Osteoblast (primary cell): ENCODE results near the gene NRCAM. TPM values are rescaled to one million over a fixed set of nuclear protein-coding genes. Genes with fewer than 3 reads are reported as not detected.

Experiments
- DNase-seq: peaks from one replicate; pipeline ENCODE4 v3.0.0; 2011; ENCODE audit warnings: low spot score, mixed read lengths; ENCODE audit not compliant: insufficient read length; ENCODE audit errors: missing footprints
- H2AFZ ChIP-seq: 2 replicates; pipeline ENCODE4 v1.6.0; 2011; ENCODE audit warnings: mild to moderate bottlenecking, low read length
- H3K27ac ChIP-seq: 2 replicates; pipeline ENCODE4 v1.5.1; 2011; ENCODE audit warnings: mild to moderate bottlenecking, low read depth, low read length, moderate library complexity
- H3K27me3 ChIP-seq: 2 replicates; pipeline ENCODE4 v1.6.0; 2012; ENCODE audit warnings: mild to moderate bottlenecking, control low read depth, inconsistent platforms, low read length, moderate library complexity; ENCODE audit not compliant: insufficient read depth
- H3K36me3 ChIP-seq: 2 replicates; pipeline ENCODE4 v1.5.1; 2011; ENCODE audit warnings: mild to moderate bottlenecking, low read length, control low read depth, moderate library complexity; ENCODE audit not compliant: insufficient read depth
- H3K4me1 ChIP-seq: 2 replicates; pipeline ENCODE4 v1.5.1; 2011; ENCODE audit warnings: mild to moderate bottlenecking, low read length, control low read depth, moderate library complexity; ENCODE audit not compliant: insufficient read depth
- H3K4me2 ChIP-seq: 2 replicates; pipeline ENCODE4 v1.6.0; 2011; ENCODE audit warnings: mild to moderate bottlenecking, low read length; ENCODE audit not compliant: insufficient read depth
- H3K4me3 ChIP-seq: fragments of 200-600 bp; sonication (generic); 3 replicates; pipeline ENCODE4 v1.5.1; 2012; ENCODE audit warnings: mild to moderate bottlenecking, low read length, inconsistent platforms; ENCODE audit not compliant: insufficient read depth
- H3K79me2 ChIP-seq: 2 replicates; pipeline ENCODE4 v1.6.0; 2012; ENCODE audit warnings: mild to moderate bottlenecking, low read length, control low read depth, inconsistent platforms; ENCODE audit not compliant: insufficient read depth
- H3K9me3 ChIP-seq: 2 replicates; pipeline ENCODE4 v1.5.1; 2011; ENCODE audit warnings: low read depth, low read length, control low read depth
- H4K20me1 ChIP-seq: 2 replicates; pipeline ENCODE4 v1.6.0; 2012; ENCODE audit warnings: mild to moderate bottlenecking, low read length, control low read depth; ENCODE audit not compliant: insufficient read depth
- CTCF ChIP-seq: IDR thresholded peaks from 2 replicates; pipeline ENCODE4 v1.5.1; 2011; ENCODE audit warnings: mild to moderate bottlenecking, low read depth, low read length, moderate library complexity; ENCODE audit errors: extremely low read depth
- total RNA-seq: library from RNA; depleted of rRNA; stranded (reverse); fragments of >200 nt; gene quantifications from 2 replicates; pipeline ENCODE4 v1.2.3, GENCODE V29; 2012

The NRCAM gene
- total RNA-seq, 1 donor: 2.2 TPM

- Histone ChIP-seq H3K4me3 (no peak overlapping the region), H3K9me3 (no peaks in the 10 kb centered on the region), H3K27ac (no peak overlapping the region), H3K4me2 (no peak overlapping the region), H3K4me1 (no peaks in the 10 kb centered on the region), H2AFZ (no peak overlapping the region), H3K36me3 (no peaks in the 10 kb centered on the region), H3K79me2 (no peaks in the 10 kb centered on the region), H4K20me1 (no peaks in the 10 kb centered on the region), H3K27me3 (no peaks in the 10 kb centered on the region)
- DNase-seq: no peak
- no peak for TF ChIP-seq CTCF
Measured at GRCh38 chr7:108382932-108383331, 73.3 kb downstream of the NRCAM start.

- Histone ChIP-seq H4K20me1 (no peaks in the 10 kb centered on the region), H3K36me3 (no peaks in the 10 kb centered on the region), H3K27ac (no peak overlapping the region), H3K4me2 (no peak overlapping the region), H2AFZ (no peak overlapping the region), H3K79me2 (no peaks in the 10 kb centered on the region), H3K27me3 (no peaks in the 10 kb centered on the region), H3K4me3 (no peak overlapping the region), H3K4me1 (no peaks in the 10 kb centered on the region), H3K9me3 (no peaks in the 10 kb centered on the region)
- no peak for DNase-seq
- TF ChIP-seq CTCF: no peak
Measured at GRCh38 chr7:108380517-108380916, 75.7 kb downstream of the NRCAM start.

DNA sequence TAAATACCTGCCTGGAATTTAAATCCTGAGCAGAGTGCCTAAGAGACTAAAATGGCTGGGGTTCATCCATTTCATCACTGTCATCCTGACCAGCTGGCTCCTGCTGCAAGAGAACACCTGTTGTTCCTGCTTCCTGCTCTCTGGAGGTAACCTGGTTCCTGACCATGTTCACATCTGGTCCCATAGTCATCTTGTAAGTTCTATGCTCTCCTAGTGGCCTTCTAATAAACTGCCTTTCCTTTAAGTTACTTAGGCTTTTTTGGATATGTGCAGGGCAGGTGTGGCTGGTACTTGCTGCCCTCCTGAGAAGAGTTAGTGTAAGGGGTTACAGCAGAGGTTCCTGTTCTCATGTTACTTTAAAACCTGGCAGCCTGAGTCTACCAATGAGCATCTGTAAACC is 80.0 kb downstream of the NRCAM start:
- no peak for DNase-seq
- no peak overlapping the region for H3K4me3 ChIP-seq
- no peaks in the 10 kb centered on the region for H3K9me3 ChIP-seq
- no peaks in the 10 kb centered on the region for H3K36me3 ChIP-seq
- H3K4me1 ChIP-seq: peaks cover 3% of the 10 kb centered on the region
- TF ChIP-seq CTCF: no peak
- H3K27ac ChIP-seq: no peak overlapping the region
- no peaks in the 10 kb centered on the region for H3K27me3 ChIP-seq
- no peaks in the 10 kb centered on the region for H4K20me1 ChIP-seq
- no peak overlapping the region for H2AFZ ChIP-seq
- no peak overlapping the region for H3K4me2 ChIP-seq
- H3K79me2 ChIP-seq: no peaks in the 10 kb centered on the region

DNA sequence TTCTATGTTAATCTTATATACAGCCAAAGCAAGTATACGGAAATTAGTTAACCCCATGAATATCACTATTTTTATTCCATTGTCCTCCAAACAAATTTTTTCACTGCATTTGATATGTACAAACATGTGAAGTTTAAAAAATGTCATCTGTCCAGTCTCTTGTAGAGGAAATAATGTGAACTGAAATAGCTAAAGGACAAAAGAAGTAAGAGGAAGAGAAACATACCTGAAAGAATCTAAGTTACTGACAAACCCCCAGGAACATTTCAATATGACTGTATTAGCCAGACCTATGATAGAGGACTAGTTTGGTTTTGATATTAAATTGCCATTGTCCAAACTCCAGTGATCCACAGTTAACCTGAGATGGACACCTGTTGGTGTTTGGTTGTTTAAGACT is 80.6 kb downstream of the NRCAM start:
- Histone ChIP-seq H3K4me2 (no peak overlapping the region), H3K4me1 (peaks cover 3% of the 10 kb centered on the region), H3K27me3 (no peaks in the 10 kb centered on the region), H3K36me3 (no peaks in the 10 kb centered on the region), H3K9me3 (no peaks in the 10 kb centered on the region), H2AFZ (no peak overlapping the region), H4K20me1 (no peaks in the 10 kb centered on the region), H3K4me3 (no peak overlapping the region), H3K79me2 (no peaks in the 10 kb centered on the region), H3K27ac (no peak overlapping the region)
- DNase-seq: no peak
- TF ChIP-seq CTCF: no peak
